ENCODE data around the gene OR7G3.

OR7G3 gene

GRCh38 chr19:9126900-9127405 is at the start of gene OR7G3:
Gene OR7G3 (minus strand): TSS chr19:9126950. CDS start chr19:9126950, 0 bp downstream.
- no peak for DNase-seq (ENCODE audit: low spot score)

GRCh38 chr19:9175326-9175725 is 48.6 kb upstream of the OR7G3 start:
- DNase-seq (ENCODE audit: low spot score), result no peak

- DNase-seq (ENCODE audit: low spot score), result no peak
These were observed 44.7 kb upstream of the OR7G3 start for GRCh38 chr19:9171393-9171991.

- no peak for DNase-seq (ENCODE audit: low spot score)
These were observed 40.1 kb upstream of the OR7G3 start for GRCh38 chr19:9166846-9167245.

- no peak for DNase-seq (ENCODE audit: low spot score)
These were observed 38.5 kb upstream of the OR7G3 start for GRCh38 chr19:9165261-9165660.

GRCh38 chr19:9161427-9161826 is 34.7 kb upstream of the OR7G3 start:
- DNase-seq (ENCODE audit: low spot score), result no peak

- DNase-seq (ENCODE audit: low spot score), result no peak
These were observed 33.1 kb upstream of the OR7G3 start for GRCh38 chr19:9159891-9160290.

GRCh38 chr19:9156304-9156703 is 29.6 kb upstream of the OR7G3 start:
- DNase-seq (ENCODE audit: low spot score), result no peak

- no peak for DNase-seq (ENCODE audit: low spot score)
These were observed 28.8 kb upstream of the OR7G3 start for GRCh38 chr19:9155591-9155990.

- no peak for DNase-seq (ENCODE audit: low spot score)
These were observed 24.6 kb upstream of the OR7G3 start for GRCh38 chr19:9151367-9151766.

GRCh38 chr19:9150650-9151049 is 23.9 kb upstream of the OR7G3 start:
- DNase-seq (ENCODE audit: low spot score), result no peak

- no peak for DNase-seq (ENCODE audit: low spot score)
These were observed 23.2 kb upstream of the OR7G3 start for GRCh38 chr19:9149997-9150396.

- DNase-seq (ENCODE audit: low spot score), result no peak
These were observed 21.9 kb upstream of the OR7G3 start for GRCh38 chr19:9148697-9149096.

GRCh38 chr19:9146882-9147281 is 20.1 kb upstream of the OR7G3 start:
- DNase-seq (ENCODE audit: low spot score), result no peak

GRCh38 chr19:9144920-9145319 is 18.2 kb upstream of the OR7G3 start:
- DNase-seq (ENCODE audit: low spot score), result no peak

GRCh38 chr19:9140159-9140874 is 13.6 kb upstream of the OR7G3 start, which contains the start of gene ZNF317:
Gene ZNF317 (plus strand): TSS chr19:9140397. CDS start chr19:9156017, 15,620 bp downstream.
- peak; percentile 89 for DNase-seq (ENCODE audit: low spot score)

- DNase-seq (ENCODE audit: low spot score), result no peak
These were observed 12.9 kb upstream of the OR7G3 start for GRCh38 chr19:9139609-9140158.

GRCh38 chr19:9132422-9132821 is 5.7 kb upstream of the OR7G3 start:
- no peak for DNase-seq (ENCODE audit: low spot score)

- DNase-seq (ENCODE audit: low spot score), result no peak
These were observed 4.2 kb upstream of the OR7G3 start for GRCh38 chr19:9130965-9131364.

GRCh38 chr19:9128171-9128570 is 1.4 kb upstream of the OR7G3 start:
- no peak for DNase-seq (ENCODE audit: low spot score)

GRCh38 chr19:9116547-9116946 is 10.2 kb downstream of the OR7G3 start:
- DNase-seq (ENCODE audit: low spot score), result no peak

GRCh38 chr19:9115307-9115813 is 11.4 kb downstream of the OR7G3 start, which contains the start of gene OR7G1:
Gene OR7G1 (minus strand): TSS chr19:9115763. CDS start chr19:9115763, 0 bp downstream.
- DNase-seq (ENCODE audit: low spot score), result no peak

- DNase-seq (ENCODE audit: low spot score), result no peak
These were observed 16.8 kb downstream of the OR7G3 start for GRCh38 chr19:9109959-9110358.

Measured in CD4-positive, alpha-beta T cell treated with Interleukin-6 at 100 ng/mL for 8 hours (primary cell).